ENCODE results near the gene OGFOD3.

OGFOD3 gene

GRCh38 chr17:82350182-82351030 lies 68.0 kb downstream of the OGFOD3 start:
- TF ChIP-seq CTCF (IDR thresholded peaks at IDR 0.05), result no peak

DNA sequence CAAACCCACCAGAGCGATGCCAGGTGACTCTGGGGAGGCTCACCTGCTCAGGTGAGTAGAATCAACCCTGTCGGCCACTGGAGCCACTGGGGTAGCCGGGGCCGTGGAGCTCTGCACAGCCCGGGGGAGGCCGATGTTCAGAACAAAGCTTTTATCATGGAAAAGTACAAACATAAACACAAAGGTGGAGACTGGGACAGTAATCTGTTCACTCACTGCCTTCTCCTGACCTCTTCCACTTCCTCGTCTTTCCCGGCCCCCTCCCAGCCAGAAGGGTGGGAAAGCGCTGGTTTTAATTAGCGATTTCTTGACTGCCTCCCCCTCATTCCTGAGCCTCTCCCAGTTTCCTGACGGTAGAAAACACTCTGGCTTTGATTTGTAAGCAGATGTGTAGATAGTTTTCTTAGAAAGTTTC lies 69.1 kb downstream of the OGFOD3 start:
- no peak for TF ChIP-seq CTCF (IDR thresholded peaks at IDR 0.05)

DNA sequence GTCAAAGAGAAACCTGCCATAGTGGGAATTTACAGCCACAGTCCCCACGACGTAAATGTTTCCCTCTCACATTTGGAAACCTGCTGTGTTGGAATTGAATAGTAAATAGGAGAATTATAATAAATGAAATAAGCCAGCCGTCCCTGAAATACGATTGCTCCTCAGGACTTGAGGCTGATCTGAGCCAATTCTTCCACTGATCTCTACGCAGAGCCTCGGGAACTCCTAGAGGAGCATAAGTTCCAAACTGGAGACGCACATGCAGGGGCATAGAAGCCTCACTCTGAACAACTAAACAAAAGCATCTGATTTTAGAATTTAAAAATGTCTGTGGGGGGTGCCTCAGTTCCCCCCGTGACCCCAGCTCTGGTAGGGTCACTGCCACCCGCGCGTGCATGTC lies 69.5 kb downstream of the OGFOD3 start:
- TF ChIP-seq CTCF (IDR thresholded peaks at IDR 0.05), result no peak

GRCh38 chr17:82348434-82348833 lies 70.0 kb downstream of the OGFOD3 start:
- TF ChIP-seq CTCF (IDR thresholded peaks at IDR 0.05), result no peak

DNA sequence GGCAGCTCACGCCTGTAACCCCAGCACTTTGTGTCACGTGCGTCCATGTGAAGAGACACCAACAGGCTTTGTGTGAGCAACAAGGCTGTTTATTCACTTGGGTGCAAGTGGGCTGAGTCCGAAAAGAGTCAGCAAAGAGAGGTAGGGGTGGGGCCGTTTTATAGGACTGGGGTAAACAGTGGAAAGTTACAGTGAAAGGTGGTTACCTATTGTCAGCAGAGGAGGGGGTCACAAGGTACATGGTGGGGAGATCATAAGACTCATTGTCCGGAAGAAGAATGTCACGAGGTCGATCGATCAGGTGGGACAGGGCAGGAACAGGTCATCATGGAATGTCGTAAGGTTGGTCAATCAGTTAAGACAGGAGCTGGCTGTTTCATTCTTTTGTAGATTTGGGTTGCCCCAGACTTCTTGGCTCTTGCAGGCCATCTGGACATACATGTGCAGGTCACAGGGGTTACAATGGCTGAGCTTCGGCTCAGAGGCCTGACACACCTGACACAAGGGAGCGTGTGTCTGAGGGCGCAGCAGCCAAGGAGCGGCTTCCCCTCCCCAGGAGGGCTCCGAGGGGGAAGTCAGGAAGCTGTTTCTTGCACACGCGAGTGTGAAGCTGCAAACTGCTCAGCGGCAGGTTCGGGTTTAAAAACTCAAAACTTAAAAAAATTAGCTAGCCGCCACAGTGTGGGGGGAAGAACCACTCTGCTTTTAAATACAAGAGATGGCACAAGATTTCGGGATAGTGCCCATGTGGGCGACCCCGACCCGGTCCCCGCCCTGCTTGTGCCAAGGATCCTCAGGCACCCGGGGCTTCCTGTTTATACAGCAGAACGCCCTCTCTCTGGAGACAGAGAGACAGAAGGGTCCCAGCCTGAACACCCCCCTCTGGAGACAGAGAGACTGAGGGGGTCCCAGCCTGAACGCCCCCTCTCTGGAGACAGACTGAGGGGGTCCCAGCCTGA lies 71.8 kb downstream of the OGFOD3 start:
- TF ChIP-seq CTCF (IDR thresholded peaks at IDR 0.05), result no peak

DNA sequence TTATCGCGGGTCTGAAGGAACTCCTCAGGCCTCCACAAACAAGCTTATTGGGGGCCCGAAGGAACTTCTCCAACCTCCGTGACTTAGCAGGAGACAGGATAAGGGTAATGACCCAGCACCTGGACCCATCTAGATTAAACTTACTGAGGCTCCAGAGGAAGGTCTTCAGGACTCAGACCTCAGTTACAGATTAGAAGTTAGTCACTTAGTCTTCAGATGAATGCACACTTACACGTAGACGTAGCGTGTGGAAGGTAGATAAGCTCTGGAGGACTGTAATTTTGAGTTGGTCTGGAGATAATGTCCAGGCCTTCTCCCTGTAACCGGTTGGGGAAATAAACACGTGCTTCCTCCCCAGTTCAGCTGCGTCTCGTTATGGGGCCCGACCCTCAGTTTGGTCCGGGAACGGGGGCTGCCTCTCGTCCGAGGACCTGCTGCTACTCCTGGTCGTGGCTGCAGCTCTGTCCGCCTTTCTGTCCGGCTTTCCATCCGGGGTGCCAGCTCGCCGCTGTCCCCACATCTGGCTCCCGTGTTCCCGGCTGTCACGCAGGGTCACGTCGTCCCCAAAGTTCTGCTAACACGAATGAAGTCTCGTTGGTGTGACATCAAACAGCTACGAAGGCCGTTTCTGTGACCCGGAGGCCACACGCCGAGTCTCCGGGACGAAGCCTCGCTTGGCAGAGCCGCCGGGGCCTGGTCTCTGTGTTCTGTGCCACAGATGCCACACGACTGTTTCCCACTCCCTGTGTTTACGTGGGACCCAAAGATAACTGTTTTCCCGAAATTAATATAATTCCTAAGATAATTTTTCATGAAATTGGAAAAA lies 73.0 kb downstream of the OGFOD3 start:
- TF ChIP-seq CTCF (IDR thresholded peaks at IDR 0.05), result no peak
